ENCODE data around the gene CKMT1B. TPM values are rescaled to one million over a fixed set of nuclear protein-coding genes. Genes with fewer than 3 reads are reported as not detected.
"Not testable (repeated sequence)": the region's sequence is repeated elsewhere in the genome, so short reads cannot be mapped to it uniquely, and the experiment has no call there.

Gene CKMT1B
- total RNA-seq, result not detected in 2 replicates
- polyA plus RNA-seq (2012), result not detected

- not testable (repeated sequence) for DNase-seq (ENCODE audit: low read depth)
These were observed at the start of gene CKMT1B for GRCh38 chr15:43593328-43594190. CKMT1B (plus strand) TSS chr15:43594027; CDS start chr15:43594219, 192 bp downstream.

DNA sequence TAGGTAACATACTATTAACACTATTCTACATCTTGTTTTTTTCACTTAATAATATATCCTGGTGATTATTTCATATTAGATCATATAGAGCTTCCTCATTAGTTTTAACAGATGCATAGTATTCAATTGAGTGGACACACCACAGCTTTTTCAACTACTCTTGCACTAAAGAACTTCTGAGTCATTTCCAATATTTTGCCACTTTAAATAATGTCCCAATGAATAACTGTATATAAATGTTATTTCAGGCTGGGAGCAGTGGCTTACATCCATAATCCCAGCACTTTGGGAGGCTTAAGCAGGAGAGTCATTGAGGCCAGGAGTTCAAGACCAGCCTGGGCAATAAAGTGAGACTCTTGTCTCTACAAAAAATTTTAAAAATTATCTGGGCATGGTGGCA is 49.6 kb upstream of the CKMT1B start:
- DNase-seq (ENCODE audit: low read depth), result no peak

DNA sequence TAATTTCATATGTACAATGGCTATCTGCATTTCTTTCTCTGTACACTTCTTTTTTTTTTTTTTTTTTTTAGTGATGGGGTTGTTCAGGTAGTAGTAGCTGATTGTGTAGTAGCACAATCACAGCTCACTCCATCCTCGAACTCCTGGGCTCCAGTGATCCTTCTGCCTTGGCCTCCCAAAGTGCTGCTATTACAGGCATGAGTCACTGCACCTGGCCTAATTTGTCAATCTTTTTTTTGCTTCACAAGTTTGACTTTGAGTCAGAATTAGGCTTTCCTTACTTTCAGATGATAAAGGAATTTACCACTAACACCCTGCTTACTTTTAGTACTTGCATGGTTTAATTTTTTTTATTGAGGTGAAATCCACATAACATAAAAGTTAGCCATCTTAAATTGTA is 48.4 kb upstream of the CKMT1B start:
- DNase-seq (ENCODE audit: low read depth), result no peak

DNA sequence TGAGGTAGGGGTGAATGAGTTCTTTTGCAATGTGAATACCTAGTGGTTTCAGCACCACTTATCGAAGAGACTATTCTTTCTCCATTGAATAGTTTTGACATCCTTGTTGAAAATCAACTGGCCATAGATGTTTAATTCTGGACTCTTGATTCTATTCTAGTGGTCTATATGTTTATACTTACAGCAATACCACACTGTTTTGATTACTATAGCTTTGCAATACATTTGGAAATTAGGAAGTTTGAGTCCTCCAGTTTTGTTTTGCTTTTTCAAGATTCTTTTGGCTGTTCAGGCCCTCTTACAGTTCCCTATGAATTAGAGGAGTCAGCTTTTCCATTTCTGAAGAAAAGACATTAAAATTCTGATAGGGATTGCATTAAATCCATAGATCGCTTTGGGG is 46.3 kb upstream of the CKMT1B start:
- no peak for DNase-seq (ENCODE audit: low read depth)

- peak; percentile 17 for DNase-seq (ENCODE audit: low read depth)
These were observed 43.1 kb upstream of the CKMT1B start for GRCh38 chr15:43550527-43551363.

GRCh38 chr15:43552256-43552655 is 41.6 kb upstream of the CKMT1B start:
- no peak for DNase-seq (ENCODE audit: low read depth)

DNA sequence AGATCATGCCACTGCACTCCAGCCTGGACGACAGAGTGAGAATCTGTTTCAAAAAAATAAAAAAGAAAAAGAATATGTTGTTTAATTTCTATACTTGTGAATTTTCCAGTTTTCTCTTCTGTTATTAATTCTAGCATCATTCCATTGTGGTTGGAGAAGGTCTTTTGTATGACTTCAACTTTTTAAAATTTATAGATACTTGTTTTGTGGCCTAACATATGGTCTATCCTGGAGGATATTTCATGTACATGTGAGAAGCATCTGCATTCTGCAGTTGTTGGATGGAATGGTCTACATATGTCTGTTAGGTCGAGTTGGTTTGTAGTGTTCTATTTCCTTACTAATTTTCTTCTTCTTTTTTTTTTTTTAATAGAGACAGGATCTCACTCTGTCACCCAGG is 40.8 kb upstream of the CKMT1B start:
- no peak for DNase-seq (ENCODE audit: low read depth)

- not testable (repeated sequence) for DNase-seq (ENCODE audit: low read depth)
These were observed 31.1 kb upstream of the CKMT1B start for GRCh38 chr15:43562753-43563152.

DNA sequence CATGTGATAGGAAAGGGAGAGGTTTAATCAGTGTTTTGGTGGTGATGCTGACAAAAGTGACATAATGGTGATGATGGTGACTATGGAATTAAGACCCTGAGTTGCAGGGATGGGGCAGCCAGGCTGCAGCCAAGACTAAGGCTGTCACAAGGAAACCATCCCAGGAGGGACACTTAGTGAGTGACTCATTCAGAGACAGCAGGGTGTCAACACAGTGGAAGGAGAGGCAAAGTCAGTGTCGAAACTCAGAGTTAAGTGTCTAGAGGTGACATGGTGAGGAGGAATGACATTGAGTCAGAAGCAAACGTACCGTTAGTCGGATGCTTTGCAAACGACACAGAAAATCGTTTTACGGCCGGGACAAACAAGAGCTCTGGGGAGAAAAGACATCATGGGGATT is 30.0 kb upstream of the CKMT1B start:
- not testable (repeated sequence) for DNase-seq (ENCODE audit: low read depth)

GRCh38 chr15:43566615-43567014 is 27.2 kb upstream of the CKMT1B start:
- not testable (repeated sequence) for DNase-seq (ENCODE audit: low read depth)

GRCh38 chr15:43574607-43575006 is 19.2 kb upstream of the CKMT1B start:
- DNase-seq (ENCODE audit: low read depth), result not testable (repeated sequence)

GRCh38 chr15:43589778-43590466 is 3.9 kb upstream of the CKMT1B start, which contains the start of gene PPIP5K1:
PPIP5K1 (minus strand) TSS chr15:43590208; CDS start chr15:43584504, 5,704 bp downstream.
- not testable (repeated sequence) for DNase-seq (ENCODE audit: low read depth)

GRCh38 chr15:43592841-43593240 is 986 bp upstream of the CKMT1B start:
- not testable (repeated sequence) for DNase-seq (ENCODE audit: low read depth)

DNA sequence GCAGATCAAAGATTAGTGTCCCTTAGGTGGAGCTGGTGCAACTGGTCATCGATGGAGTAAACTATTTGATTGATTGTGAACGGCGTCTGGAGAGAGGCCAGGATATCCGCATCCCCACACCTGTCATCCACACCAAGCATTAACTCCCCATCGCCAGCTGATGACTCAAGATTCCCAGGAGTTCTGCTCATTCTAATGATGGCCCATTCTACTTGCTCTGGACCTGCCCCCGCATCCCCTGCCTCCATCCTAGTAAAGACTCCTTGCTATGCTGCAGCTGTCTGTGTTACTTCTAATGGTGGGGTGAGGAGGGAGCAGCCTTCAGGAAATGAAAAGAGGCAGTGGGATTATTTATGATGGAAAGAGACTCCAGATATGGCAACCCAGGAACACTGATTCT is 5.3 kb downstream of the CKMT1B start:
- DNase-seq (ENCODE audit: low read depth), result not testable (repeated sequence)

GRCh38 chr15:43600200-43600599 is 6.4 kb downstream of the CKMT1B start:
- DNase-seq (ENCODE audit: low read depth), result not testable (repeated sequence)

DNA sequence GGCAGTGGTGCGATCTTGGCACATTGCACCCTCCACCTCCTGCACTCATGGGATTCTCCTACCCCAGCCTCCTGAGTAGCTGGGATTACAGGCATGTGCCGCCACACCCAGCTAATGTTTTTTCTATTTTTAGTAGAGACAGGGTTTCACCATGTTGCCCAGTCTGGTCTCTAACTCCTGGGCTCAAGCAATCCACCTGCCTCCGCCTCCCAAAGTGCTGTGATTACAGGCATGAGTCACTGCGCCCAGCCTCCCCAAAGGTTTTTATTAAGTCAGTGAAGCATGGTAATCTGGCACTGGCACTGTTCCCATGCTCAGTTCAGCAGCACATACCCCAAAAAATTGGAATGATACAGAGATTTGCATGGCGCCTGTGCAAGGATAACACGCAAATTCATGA is 8.4 kb downstream of the CKMT1B start:
- peak; percentile 62 for DNase-seq (ENCODE audit: low read depth)

- DNase-seq (ENCODE audit: low read depth), result not testable (repeated sequence)
These were observed 23.9 kb downstream of the CKMT1B start for GRCh38 chr15:43617750-43618149.

- not testable (repeated sequence) for DNase-seq (ENCODE audit: low read depth)
These were observed 24.9 kb downstream of the CKMT1B start, which contains the start of gene STRC for GRCh38 chr15:43618700-43619099. STRC (minus strand) TSS chr15:43618800; CDS start chr15:43618722, 78 bp downstream.

DNA sequence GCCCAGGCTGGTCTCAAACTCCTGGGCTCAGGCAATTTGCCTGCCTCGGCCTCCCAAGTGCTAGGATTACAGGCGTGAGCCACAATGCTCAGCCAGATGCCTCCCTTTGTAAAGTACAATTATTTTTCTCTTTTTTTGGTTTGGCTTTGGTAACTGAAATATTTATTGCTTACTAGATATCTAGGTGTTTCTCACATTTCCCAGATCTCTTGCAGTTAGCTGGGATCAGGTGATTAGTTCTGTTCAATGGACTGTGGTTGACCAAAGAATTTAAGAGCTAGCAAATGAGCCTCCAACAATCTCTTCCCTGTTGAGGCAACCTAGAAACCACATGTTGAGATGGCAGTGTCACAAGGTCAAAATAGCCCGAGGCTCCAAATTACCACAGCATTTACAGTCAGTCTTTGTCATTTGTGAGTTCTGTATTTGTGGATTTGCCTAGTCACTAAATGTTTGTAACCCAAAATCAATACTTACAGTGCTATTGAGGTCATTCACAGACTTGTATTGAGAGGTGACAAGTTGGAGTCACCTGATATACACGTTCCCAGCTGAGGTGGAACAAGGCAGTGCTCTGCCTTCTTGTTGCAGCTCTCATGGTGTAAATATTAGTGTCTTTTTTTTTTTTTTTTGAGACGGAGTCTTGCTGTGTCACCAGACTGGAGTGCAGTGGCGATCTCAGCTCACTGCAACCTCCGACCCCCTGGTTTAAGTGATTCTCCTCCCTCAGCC is 28.4 kb downstream of the CKMT1B start:
- DNase-seq (ENCODE audit: low read depth), result peak; percentile 42

DNA sequence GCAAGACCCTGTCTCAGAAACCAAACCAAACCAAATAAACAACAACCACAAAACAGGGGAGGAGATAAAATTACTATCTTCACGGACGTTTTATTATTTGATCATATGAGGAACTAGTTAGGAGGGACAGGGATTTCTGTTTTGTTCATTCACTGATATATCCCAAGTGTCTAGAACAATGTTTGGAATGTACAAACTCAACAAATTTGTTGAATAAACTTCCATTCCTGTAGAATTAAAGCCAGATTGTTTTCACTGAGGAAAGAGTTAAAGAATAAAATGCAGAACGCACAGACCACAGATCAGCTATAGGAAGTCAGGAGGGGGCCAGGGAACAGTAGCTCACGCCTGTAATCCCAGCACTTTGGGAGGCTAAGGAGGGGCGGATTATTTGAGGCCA is 31.3 kb downstream of the CKMT1B start:
- DNase-seq (ENCODE audit: low read depth), result no peak

Measured in myocyte (in vitro differentiated cells).